Upper lobe of right lung (tissue), 1 donor: ENCODE data around the gene RTRAF. TPM values are rescaled to one million over a fixed set of nuclear protein-coding genes. Genes with fewer than 3 reads are reported as not detected.

ENCODE experiments used
- ATAC-seq: fragments of 200-7000 bp; cut with Tn5 transposase; one replicate; pipeline ENCODE4 v1.9.1; 2020; ENCODE audit warnings: mild to moderate bottlenecking, moderate library complexity
- DNase-seq: peaks from one replicate; pipeline ENCODE4 v3.0.0-alpha.2; 2020
- H3K27ac ChIP-seq: fragments of 200-600 bp; one replicate; pipeline ENCODE4 v1.8.0; 2022
- H3K27me3 ChIP-seq: fragments of 200-600 bp; one replicate; pipeline ENCODE4 v1.8.0; 2022; ENCODE audit warnings: mild to moderate bottlenecking
- H3K36me3 ChIP-seq: fragments of 200-600 bp; one replicate; pipeline ENCODE4 v1.8.0; 2022
- H3K4me1 ChIP-seq: fragments of 200-600 bp; one replicate; pipeline ENCODE4 v1.8.0; 2022
- H3K4me3 ChIP-seq: fragments of 200-600 bp; one replicate; pipeline ENCODE4 v1.8.0; 2022; ENCODE audit warnings: mild to moderate bottlenecking
- H3K9me3 ChIP-seq: fragments of 200-600 bp; one replicate; pipeline ENCODE4 v1.8.0; 2022
- CTCF ChIP-seq: fragments of 200-600 bp; IDR thresholded peaks from one replicate; pipeline ENCODE4 v1.8.0; 2022; ENCODE audit warnings: antibody characterized with exemption
- intact Hi-C: fragments of 100-400 bp; cut with DNase I; formaldehyde crosslinking; loops from one replicate; pipeline ENCODE4 v1.11.0; 2022
- total RNA-seq: library from RNA; stranded (reverse); fragmentation: NEBNext Ultra II Directional; extraction: Animal tissue kit (Norgen Biotek cat#: 25700); gene quantifications from one replicate; pipeline ENCODE4 v1.2.1, GENCODE V29; 2021
- donor health status: DM: no; HTN: yes; CAD: no; lungs with severe emphysema.

The RTRAF gene
- total RNA-seq, 1 donor from 2014 or later: 104 TPM

DNA sequence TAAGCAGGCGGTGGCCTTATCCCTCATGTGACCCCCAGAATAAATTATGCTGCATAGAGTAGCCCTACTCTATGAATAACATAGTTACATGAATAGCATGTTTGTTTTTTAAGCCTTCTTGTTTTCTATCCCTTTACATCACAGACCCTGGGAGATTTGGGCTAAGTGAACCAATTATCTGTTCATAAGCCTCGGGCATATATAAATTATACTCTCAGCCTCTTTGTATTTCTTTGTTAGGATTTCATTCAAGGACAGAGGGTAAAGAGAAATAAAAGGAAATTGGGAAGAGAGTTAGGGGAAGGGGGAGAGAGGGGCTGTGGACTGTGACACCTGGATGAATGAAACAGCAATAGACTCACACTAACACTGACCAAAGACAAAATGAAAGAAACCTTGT, 35.3 kb upstream of the RTRAF start:
- ATAC-seq (no peak), DNase-seq (no peak)
- no peaks in the 10 kb centered on the region for H3K27me3 ChIP-seq
- H3K4me1 ChIP-seq: no peaks in the 10 kb centered on the region
- H3K9me3 ChIP-seq: no peaks in the 10 kb centered on the region
- H3K36me3 ChIP-seq: no peaks in the 10 kb centered on the region
- TF ChIP-seq CTCF: no peak
- H3K4me3 ChIP-seq: no peak overlapping the region
- intact Hi-C loops: no loop called here
- H3K27ac ChIP-seq: no peak overlapping the region

DNA sequence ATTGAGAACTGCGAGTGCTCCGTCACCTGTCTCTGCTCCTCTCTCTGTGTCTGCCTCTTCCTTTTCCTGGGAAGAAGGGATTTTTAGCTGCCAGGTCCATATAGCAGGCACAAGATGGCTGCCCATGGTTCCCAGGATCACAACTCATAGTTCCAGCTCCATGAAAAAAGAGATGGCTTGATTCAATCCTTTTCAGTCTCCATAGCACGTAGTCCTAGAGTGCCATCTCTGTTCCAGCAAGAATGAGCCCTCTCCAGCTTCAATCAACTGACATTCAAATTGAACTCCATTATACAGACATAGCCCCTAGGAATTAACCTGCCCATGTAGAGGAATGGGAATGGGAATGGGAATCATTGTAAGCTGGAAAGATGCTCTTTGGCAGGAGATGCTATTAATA, 34.7 kb upstream of the RTRAF start:
- TF ChIP-seq CTCF: no peak
- H3K27ac ChIP-seq: no peak overlapping the region
- H3K9me3 ChIP-seq: no peaks in the 10 kb centered on the region
- H3K4me3 ChIP-seq: no peak overlapping the region
- H3K4me1 ChIP-seq: no peaks in the 10 kb centered on the region
- no peaks in the 10 kb centered on the region for H3K27me3 ChIP-seq
- ATAC-seq: no peak
- no peaks in the 10 kb centered on the region for H3K36me3 ChIP-seq
- DNase-seq: no peak
- intact Hi-C loops: no loop called here

DNA sequence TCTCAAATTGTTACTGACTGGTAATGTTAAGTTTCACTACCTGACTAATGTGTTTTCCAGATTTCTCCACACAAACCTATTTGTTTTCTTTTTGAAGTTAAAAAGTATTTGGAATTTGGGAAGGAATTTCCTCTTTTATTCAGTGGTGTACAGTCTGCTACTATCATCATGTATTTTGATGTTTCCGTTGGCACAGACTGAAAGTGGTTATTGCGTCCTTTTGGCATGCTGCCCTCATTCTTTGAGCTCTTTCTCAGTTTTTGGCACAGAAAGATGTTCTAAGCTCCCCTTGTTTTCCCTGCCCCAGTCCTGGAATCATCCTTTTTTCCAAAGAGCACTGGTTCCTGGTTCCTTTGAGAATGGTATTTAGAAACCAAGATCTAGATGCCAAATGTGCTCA, 31.4 kb upstream of the RTRAF start:
- H3K4me3 ChIP-seq: no peak overlapping the region
- H3K4me1 ChIP-seq: no peaks in the 10 kb centered on the region
- TF ChIP-seq CTCF: no peak
- H3K9me3 ChIP-seq: no peaks in the 10 kb centered on the region
- no peak for DNase-seq
- H3K27me3 ChIP-seq: no peaks in the 10 kb centered on the region
- H3K27ac ChIP-seq: no peak overlapping the region
- intact Hi-C loops: no loop called here
- H3K36me3 ChIP-seq: no peaks in the 10 kb centered on the region
- no peak for ATAC-seq

DNA sequence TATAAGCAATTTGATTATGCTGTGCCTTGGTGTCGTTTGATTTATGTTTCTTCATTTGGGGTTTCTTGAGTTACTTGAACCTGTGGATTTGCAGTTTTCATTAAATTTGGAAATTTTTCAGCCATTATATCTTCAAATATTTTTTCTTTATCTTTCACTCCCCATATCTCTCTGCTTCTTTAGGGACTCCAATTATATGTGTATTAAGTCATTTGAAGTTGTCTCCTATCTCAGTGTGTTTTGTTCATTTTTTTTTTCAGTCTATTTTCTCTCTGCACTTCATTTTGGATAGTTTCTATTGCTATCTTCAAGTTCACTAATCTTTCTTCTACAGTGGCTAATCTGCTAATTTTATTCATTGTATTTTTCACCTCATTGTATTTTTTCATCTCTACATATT, 29.4 kb upstream of the RTRAF start:
- H3K4me1 ChIP-seq: no peaks in the 10 kb centered on the region
- TF ChIP-seq CTCF: no peak
- intact Hi-C loops: no loop called here

DNA sequence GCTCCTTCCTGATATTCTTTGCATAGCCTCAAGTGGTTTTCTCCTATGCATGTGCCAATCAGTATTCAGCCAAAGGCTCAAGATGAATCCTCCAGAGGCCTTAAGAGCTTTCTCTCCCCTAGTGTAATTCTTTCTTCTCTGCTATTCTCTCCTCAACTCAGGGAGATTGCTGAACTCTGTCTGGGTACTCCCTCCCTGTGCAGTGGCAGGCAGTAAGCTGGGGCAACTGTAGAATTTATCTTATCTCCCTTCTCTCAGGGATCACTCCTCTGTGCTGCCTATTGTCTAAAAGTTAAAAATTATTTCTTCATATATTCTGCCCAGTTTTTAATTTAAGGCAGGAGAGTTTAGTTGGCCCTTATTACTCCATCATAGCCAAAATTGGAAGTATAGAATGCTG, 28.5 kb upstream of the RTRAF start:
- Histone ChIP-seq H3K4me1 (no peaks in the 10 kb centered on the region), H3K4me3 (no peak overlapping the region)

More for the DNA sequence above, 29.4 kb upstream of the RTRAF start:
- DNase-seq: no peak
- Histone ChIP-seq H3K4me3 (no peak overlapping the region), H3K27me3 (no peaks in the 10 kb centered on the region), H3K36me3 (no peaks in the 10 kb centered on the region), H3K9me3 (no peaks in the 10 kb centered on the region), H3K27ac (no peak overlapping the region)
- ATAC-seq: no peak

More for the DNA sequence above, 28.5 kb upstream of the RTRAF start:
- no peak for DNase-seq
- Histone ChIP-seq H3K27me3 (no peaks in the 10 kb centered on the region), H3K36me3 (no peaks in the 10 kb centered on the region), H3K9me3 (no peaks in the 10 kb centered on the region), H3K27ac (no peak overlapping the region)
- no peak for ATAC-seq
- intact Hi-C loops: no loop called here
- TF ChIP-seq CTCF: no peak
